ENCODE measurements around the gene RPL6. TPM values are rescaled to one million over a fixed set of nuclear protein-coding genes. Genes with fewer than 3 reads are reported as not detected.
A peak's percentile ranks its signal among the peaks of the same experiment; 100 is the strongest.
"Not testable (repeated sequence)": the region's sequence is repeated elsewhere in the genome, so short reads cannot be mapped to it uniquely, and the experiment has no call there.

The RPL6 gene
- total and polyA plus RNA-seq, 9 of the 15 experiments (the other 6 are each of a cell fraction or from before 2014, with no cell fraction given) = 1,519 to 3,103 (median 2,396) TPM

GRCh38 chr12:112438645-112439044 lies 29.2 kb upstream of the RPL6 start:
- H3K9me3 ChIP-seq (replicated peaks; ENCODE audit: control insufficient read depth, insufficient read depth, low read depth, low read length); H3K4me3 ChIP-seq; DNase-seq (ENCODE audit: extremely low read depth in 1 of 4, low spot score in 3 of 4); BruUV-seq (replicated peaks); ATAC-seq; in situ Hi-C loops (cut with MboI); intact Hi-C loops (cut with micrococcal nuclease); H3K27ac ChIP-seq (ENCODE audit: extremely low read depth, low read depth, low read length); H3K4me1 ChIP-seq (replicated peaks in 1 of 2; ENCODE audit: control insufficient read depth in 2 of 2, insufficient read depth in 2 of 2, low read length in 2 of 2); H3K27me3 ChIP-seq (ENCODE audit: control insufficient read depth in 2 of 2, insufficient read depth in 2 of 2, low read length in 2 of 2); H3K9ac ChIP-seq (ENCODE audit: insufficient read depth in 1 of 2, low read depth in 2 of 2, low read length in 2 of 2); H4K20me1 ChIP-seq (replicated peaks; ENCODE audit: control insufficient read depth, insufficient read depth, low read length); CTCF ChIA-PET (ENCODE audit: low intra/inter-chr PET ratio); H3K9me1 ChIP-seq (ENCODE audit: control insufficient read depth, insufficient read depth, low read length); H2AFZ ChIP-seq (ENCODE audit: low read depth, low read length); H3K4me2 ChIP-seq (ENCODE audit: insufficient read depth, low read length); FAIRE-seq; H3K36me3 ChIP-seq (ENCODE audit: control insufficient read depth, insufficient read depth, low read length): not testable (repeated sequence)
- WGBS (ENCODE audit: insufficient coverage, low coverage, missing lambda C conversion rate) = 100% methylated on average over 1 of the region's 1 CpG
- POLR2A ChIA-PET = interaction anchor here (1.1 to 1.3 kb wide), 2 partner anchors 9 to 16 kb away, joined by 3 to 4 read pairs; no protein-coding TSS in a partner anchor
- peaks cover 51% of the 10 kb centered on the region for H3K79me2 ChIP-seq (ENCODE audit: control insufficient read depth, insufficient read depth, low read length)
- TF ChIP-seq ZNF121 (CRISPR knock-in tag; conservative IDR thresholded peaks at IDR 0.05) = peak; percentile 85

DNA sequence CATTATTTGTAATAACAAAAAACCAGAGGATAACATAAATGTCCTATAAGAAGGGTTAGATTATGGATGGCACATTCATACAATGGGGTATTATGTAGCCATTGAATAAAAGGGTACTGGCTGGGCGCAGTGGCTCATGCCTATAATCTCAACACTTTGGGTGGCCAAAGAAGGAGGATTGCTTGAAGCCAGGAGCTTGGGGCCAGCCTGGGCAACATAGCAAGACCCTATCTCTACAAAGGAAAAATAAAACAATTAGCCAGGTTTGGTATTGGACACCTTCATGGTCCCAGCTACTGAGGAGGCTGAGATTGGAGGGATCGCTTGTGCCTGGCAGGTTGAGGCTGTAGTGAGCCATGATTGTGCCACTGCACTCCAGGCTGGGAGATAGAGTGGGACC lies 24.1 kb upstream of the RPL6 start:
- H3K4me1 ChIP-seq (replicated peaks in 1 of 2; ENCODE audit: control insufficient read depth in 2 of 2, insufficient read depth in 2 of 2, low read length in 2 of 2) = 0 out of 5 replicates have a peak, but pooled peaks cover 0 to 4% of the 10 kb centered on the region in 2 experiments
- BruUV-seq (replicated peaks) = no TSS peak

More for the DNA sequence above, 24.1 kb upstream of the RPL6 start:
- DNase-seq (ENCODE audit: extremely low read depth in 1 of 4, low spot score in 3 of 4) (no peak), ATAC-seq (no peak), FAIRE-seq (no peak)
- Histone ChIP-seq H4K20me1 (replicated peaks; ENCODE audit: control insufficient read depth, insufficient read depth, low read length) (no peaks in the 10 kb centered on the region), H3K9me1 (ENCODE audit: control insufficient read depth, insufficient read depth, low read length) (no peaks in the 10 kb centered on the region), H3K9ac (ENCODE audit: insufficient read depth in 1 of 2, low read depth in 2 of 2, low read length in 2 of 2) (no peak overlapping the region), H3K9me3 (replicated peaks; ENCODE audit: control insufficient read depth, insufficient read depth, low read depth, low read length) (no peaks in the 10 kb centered on the region), H3K79me2 (ENCODE audit: control insufficient read depth, insufficient read depth, low read length) (peaks cover 81% of the 10 kb centered on the region), H3K4me3 (no peak overlapping the region), H3K27me3 (ENCODE audit: control insufficient read depth in 2 of 2, insufficient read depth in 2 of 2, low read length in 2 of 2) (no peaks in the 10 kb centered on the region), H3K4me2 (ENCODE audit: insufficient read depth, low read length) (no peak overlapping the region), H3K27ac (ENCODE audit: extremely low read depth, low read depth, low read length) (no peak overlapping the region), H3K36me3 (ENCODE audit: control insufficient read depth, insufficient read depth, low read length) (peaks cover 18% of the 10 kb centered on the region; the same call in 1 of the 3 replicates), H2AFZ (ENCODE audit: low read depth, low read length) (no peak overlapping the region)
- WGBS (ENCODE audit: insufficient coverage, low coverage, missing lambda C conversion rate) = 97% methylated on average over 2 of the region's 2 CpGs
- intact Hi-C loops (cut with micrococcal nuclease) (no loop called here), in situ Hi-C loops (cut with MboI) (no loop called here)
- POLR2A ChIA-PET = no interaction called here
- TF ChIP-seq ZNF121 (CRISPR knock-in tag; conservative IDR thresholded peaks at IDR 0.05) (peak; percentile 59), PYGO2 (tag; IDR thresholded peaks at IDR 0.05) (no peak)
- CTCF ChIA-PET (ENCODE audit: low intra/inter-chr PET ratio) = no interaction called here

All from K562 (cell line).